Caco-2 (cell line): ENCODE measurements around the gene CCDC63. TPM values are rescaled to one million over a fixed set of nuclear protein-coding genes. Genes with fewer than 3 reads are reported as not detected.

Source experiments
- Bru-seq: library from RNA; stranded (reverse); fragments of 400-500 nt; gene quantifications from one replicate; lab custom pipeline; 2021; lab: Mats Ljungman, UMichigan
- BruChase-seq, 2 experiments: library from RNA; stranded (reverse); fragments of 400-500 nt; gene quantifications; one replicate each; lab custom pipeline; 2021; lab: Mats Ljungman, UMichigan
- BruUV-seq: library from RNA; stranded (reverse); fragments of 400-500 nt; replicated peaks from 2 replicates; lab custom pipeline; 2021; lab: Mats Ljungman, UMichigan
- CTCF ChIA-PET: fragments of 300-600 bp; sonication (Branson Sonifier 250); formaldehyde crosslinking; loops from one replicate; lab custom pipeline; 2022; ENCODE audit warnings: antibody characterized with exemption; lab: Charles Lee
- POLR2A ChIA-PET: fragments of 300-600 bp; sonication (Branson Sonifier 250); formaldehyde crosslinking; loops from one replicate; lab custom pipeline; 2022; ENCODE audit warnings: antibody characterized with exemption; lab: Charles Lee
- DNase-seq, 2 experiments: peaks; one replicate each; pipeline versions ENCODE4 v3.0.0 to v3.0.0-alpha.2; 2020 to 2022
- H3K27me3 ChIP-seq: replicated peaks from 2 replicates; pipeline ENCODE4 v1.6.0; 2011; ENCODE audit warnings: low read length; ENCODE audit not compliant: control insufficient read depth, insufficient read depth
- H3K36me3 ChIP-seq: 2 replicates; pipeline ENCODE4 v1.5.1; 2011; ENCODE audit warnings: low read length; ENCODE audit not compliant: control insufficient read depth, insufficient read depth
- H3K4me1 ChIP-seq: fragments of 250-450 bp; sonication (Bioruptor Pico); 2 replicates; pipeline ENCODE4 v1.5.1; 2020; ENCODE audit warnings: mild to moderate bottlenecking
- H3K4me3 ChIP-seq: 2 replicates; pipeline ENCODE4 v1.5.1; 2011; ENCODE audit warnings: low read depth, mild to moderate bottlenecking, control low read depth, low read length
- H3K9me3 ChIP-seq: fragments of 250-450 bp; sonication (Bioruptor Pico); 2 replicates; pipeline ENCODE4 v1.5.1; 2020; ENCODE audit warnings: mild to moderate bottlenecking, moderate library complexity
- H3K27ac Mint-ChIP-seq: one replicate; pipeline ENCODE4 v1.8.0; 2022; ENCODE audit warnings: mixed read lengths; ENCODE audit not compliant: unreplicated experiment
- H3K27me3 Mint-ChIP-seq: one replicate; pipeline ENCODE4 v1.8.0; 2022; ENCODE audit warnings: mixed read lengths; ENCODE audit not compliant: insufficient read depth, unreplicated experiment
- H3K36me3 Mint-ChIP-seq: one replicate; pipeline ENCODE4 v1.8.0; 2022; ENCODE audit warnings: mild to moderate bottlenecking, mixed read lengths; ENCODE audit not compliant: insufficient read depth, unreplicated experiment
- H3K4me1 Mint-ChIP-seq: one replicate; pipeline ENCODE4 v1.8.0; 2022; ENCODE audit warnings: low read depth, mixed read lengths; ENCODE audit not compliant: unreplicated experiment
- H3K4me3 Mint-ChIP-seq: one replicate; pipeline ENCODE4 v1.8.0; 2022; ENCODE audit warnings: mild to moderate bottlenecking, moderate library complexity, mixed read lengths; ENCODE audit not compliant: unreplicated experiment
- H3K9me3 Mint-ChIP-seq: one replicate; pipeline ENCODE4 v1.8.0; 2022; ENCODE audit warnings: mixed read lengths; ENCODE audit not compliant: unreplicated experiment
- CTCF ChIP-seq, 2 experiments: fragments of 200-600 bp in 1 of 2; IDR thresholded peaks; 1 replicate in 1 of 2; 2 replicates in 1 of 2; pipeline versions ENCODE4 v1.5.1 to v1.8.0; 2011 to 2022; ENCODE audit warnings: antibody characterized with exemption in 1 of 2, control low read depth in 1 of 2, inconsistent platforms in 1 of 2, low read depth in 1 of 2, low read length in 1 of 2, mild to moderate bottlenecking in 1 of 2, moderate library complexity in 1 of 2; ENCODE audit not compliant: insufficient read depth in 1 of 2, severe bottlenecking in 1 of 2, unreplicated experiment in 1 of 2
- intact Hi-C: fragments of 100-400 bp; cut with micrococcal nuclease; formaldehyde crosslinking; loops from one replicate; pipeline ENCODE4 v1.10.0; 2022; ENCODE audit not compliant: unreplicated experiment
- long read RNA-seq: library from polyadenylated mRNA; stranded (forward); transcript quantifications from one replicate; pipeline ENCODE4 v2.0.0, GENCODE V29; 2022
- total RNA-seq: library from RNA; stranded (reverse); gene quantifications from 2 replicates; pipeline ENCODE4 v1.2.3, GENCODE V29; 2022

Gene CCDC63
- not detected in 2 replicates for total RNA-seq
- percentile 6 among the genes with signal in this experiment for Bru-seq, nascent RNA
- BruChase-seq, experiment 1, labeled RNA remaining after a 2-hour chase, result percentile 3 among the genes with signal in this experiment
- BruChase-seq, experiment 2, labeled RNA remaining after a 6-hour chase, result percentile 5 among the genes with signal in this experiment
- long read RNA-seq, result 0 reads

GRCh38 chr12:110846615-110847566, at the start of gene CCDC63:
TSS of gene CCDC63 (plus strand) at chr12:110846987. CDS start at chr12:110852955, 5,968 bp downstream.
- no peaks in the 10 kb centered on the region for H3K36me3 Mint-ChIP-seq
- peak; percentile 41 to 75 for TF ChIP-seq CTCF (IDR thresholded peaks at IDR 0.05; ENCODE audit: insufficient read depth in 1 of 2, low read depth in 1 of 2, low read length in 1 of 2, severe bottlenecking in 1 of 2, unreplicated experiment in 1 of 2)
- Histone ChIP-seq H3K9me3 (no peaks in the 10 kb centered on the region), H3K4me1 (no peaks in the 10 kb centered on the region), H3K36me3 (no peaks in the 10 kb centered on the region), H3K27me3 (no peaks in the 10 kb centered on the region), H3K4me3 (peak within 1 kb of the TSS; percentile 43)
- H3K9me3 Mint-ChIP-seq, result no peaks in the 10 kb centered on the region
- peaks cover 15% of the 10 kb centered on the region for H3K27me3 Mint-ChIP-seq
- H3K4me1 Mint-ChIP-seq, result no peaks in the 10 kb centered on the region
- CTCF ChIA-PET, result interaction anchor here (1.2 to 2.5 kb wide), 2 partner anchors 41 to 142 kb away, joined by 4 to 11 read pairs; no protein-coding TSS in a partner anchor
- intact Hi-C loops, result no loop called here
- H3K27ac Mint-ChIP-seq, result no peak within 1 kb of the TSS
- POLR2A ChIA-PET, result no interaction called here
- H3K4me3 Mint-ChIP-seq, result peak within 1 kb of the TSS; percentile 67
- no TSS peak for BruUV-seq
- DNase-seq, result peak; percentile 58 to 73

- H3K4me3 ChIP-seq, result no peak overlapping the region
- no peaks in the 10 kb centered on the region for H3K36me3 ChIP-seq
- Mint-ChIP-seq H3K27me3 (peaks cover 4% of the 10 kb centered on the region), H3K9me3 (peaks cover 16% of the 10 kb centered on the region), H3K27ac (no peak overlapping the region), H3K4me1 (no peaks in the 10 kb centered on the region), H3K36me3 (no peaks in the 10 kb centered on the region), H3K4me3 (no peak overlapping the region)
- no peaks in the 10 kb centered on the region for H3K4me1 ChIP-seq
- H3K9me3 ChIP-seq, result no peaks in the 10 kb centered on the region
- DNase-seq, result no peak
- no TSS peak for BruUV-seq
- H3K27me3 ChIP-seq, result no peaks in the 10 kb centered on the region
- CTCF ChIA-PET, result no interaction called here
- no peak for TF ChIP-seq CTCF (IDR thresholded peaks at IDR 0.05; ENCODE audit: insufficient read depth in 1 of 2, low read depth in 1 of 2, low read length in 1 of 2, severe bottlenecking in 1 of 2, unreplicated experiment in 1 of 2)
- intact Hi-C loops, result no loop called here
- POLR2A ChIA-PET, result no interaction called here
Observed at GRCh38 chr12:110798461-110798860, 48.3 kb upstream of the CCDC63 start.

GRCh38 chr12:110802489-110802888, 44.3 kb upstream of the CCDC63 start:
- Histone ChIP-seq H3K36me3 (no peaks in the 10 kb centered on the region), H3K27me3 (no peaks in the 10 kb centered on the region), H3K4me1 (no peaks in the 10 kb centered on the region), H3K4me3 (no peak overlapping the region), H3K9me3 (no peaks in the 10 kb centered on the region)
- ChIA-PET CTCF (no interaction called here), POLR2A (no interaction called here)
- Mint-ChIP-seq H3K4me1 (no peaks in the 10 kb centered on the region), H3K9me3 (peaks cover 24% of the 10 kb centered on the region), H3K27ac (no peak overlapping the region), H3K27me3 (peaks cover 6% of the 10 kb centered on the region), H3K4me3 (no peak overlapping the region), H3K36me3 (no peaks in the 10 kb centered on the region)
- DNase-seq, result no peak
- BruUV-seq, result no TSS peak
- intact Hi-C loops, result no loop called here
- no peak for TF ChIP-seq CTCF (IDR thresholded peaks at IDR 0.05; ENCODE audit: insufficient read depth in 1 of 2, low read depth in 1 of 2, low read length in 1 of 2, severe bottlenecking in 1 of 2, unreplicated experiment in 1 of 2)
